SH-SY5Y (cell line): ENCODE data around the gene ATPAF2.

Experiments used
- GATA2 ChIP-seq: IDR thresholded peaks from 2 replicates; pipeline ENCODE4 v1.6.1; 2011; ENCODE audit warnings: mild to moderate bottlenecking, low read depth, low read length
- GATA3 ChIP-seq: IDR thresholded peaks from 2 replicates; pipeline ENCODE4 v1.6.1; 2011; ENCODE audit warnings: low read depth, mild to moderate bottlenecking, low read length, moderate library complexity

DNA sequence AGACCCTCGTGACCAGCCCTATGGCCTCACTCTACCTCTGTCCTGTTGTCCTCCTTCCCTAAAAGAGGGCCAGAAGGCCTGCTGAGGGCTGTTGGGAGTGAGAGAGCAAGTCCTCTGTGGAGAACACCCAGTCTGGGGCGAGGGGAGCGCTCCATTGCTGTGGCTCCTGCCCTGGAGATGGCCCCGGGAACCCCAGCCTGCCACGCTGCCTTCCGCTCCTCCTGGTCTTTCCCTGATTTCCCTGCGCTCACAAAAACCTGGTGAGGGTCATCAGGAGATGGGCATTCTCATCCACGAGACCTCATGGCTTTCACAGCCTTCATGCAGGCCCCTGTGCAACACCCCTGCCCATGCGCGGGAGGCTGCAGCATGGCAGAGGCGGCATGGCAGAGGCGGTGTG, 45.1 kb downstream of the ATPAF2 start:
- TF ChIP-seq GATA3: no peak
- TF ChIP-seq GATA2: no peak
